GM12878 (cell line): ENCODE measurements around the gene LTB4R. TPM values are rescaled to one million over a fixed set of nuclear protein-coding genes. Genes with fewer than 3 reads are reported as not detected.

Experiments
- ATAC-seq: fragments of 200-7000 bp; cut with Tn5 transposase; 3 replicates; pipeline ENCODE4 v1.9.1; 2020; ENCODE audit warnings: mild to moderate bottlenecking, moderate library complexity
- BruUV-seq: library from RNA; stranded (reverse); fragments of 400-500 nt; replicated peaks from 2 replicates; lab custom pipeline; 2021; lab: Mats Ljungman, UMichigan
- CTCF ChIA-PET: fragments of 300-600 bp; sonication (Branson Sonifier 250); formaldehyde crosslinking; extraction: SDS; loops from one replicate; lab custom pipeline; 2021; ENCODE audit warnings: inconsistent platforms; lab: Yijun Ruan, JAX
- POLR2A ChIA-PET: fragments of 350-600 bp; formaldehyde crosslinking; extraction: SDS; loops from one replicate; lab custom pipeline; 2021; ENCODE audit warnings: inconsistent platforms; lab: Charles Lee
- RAD21 ChIA-PET: fragments of 300-600 bp; sonication (Branson Sonifier 250); formaldehyde crosslinking; loops from one replicate; lab custom pipeline; 2023; ENCODE audit warnings: antibody characterized with exemption; ENCODE audit not compliant: unreplicated experiment; lab: Charles Lee
- SMC1A ChIA-PET: fragments of 300-600 bp; sonication (Branson Sonifier 250); formaldehyde crosslinking; loops from one replicate; lab custom pipeline; 2023; ENCODE audit not compliant: unreplicated experiment, uncharacterized antibody; lab: Charles Lee
- DNase-seq: peaks from one replicate; pipeline ENCODE4 v3.0.0-alpha.2; 2011; ENCODE audit warnings: low read depth, low spot score
- FAIRE-seq: peaks from 3 replicates; lab custom pipeline; 2011; peaks lifted over from hg19 to GRCh38; lab: Jason Lieb, UNC
- H2AFZ ChIP-seq: 2 replicates; pipeline ENCODE4 v1.6.0; 2011; ENCODE audit warnings: low read depth, low read length, control low read depth; ENCODE audit not compliant: control insufficient read depth
- H3K27ac ChIP-seq: 2 replicates; pipeline ENCODE4 v1.5.1; 2011; ENCODE audit warnings: control low read depth; ENCODE audit not compliant: control insufficient read depth, insufficient read depth
- H3K27me3 ChIP-seq, 2 experiments: replicated peaks in 1 of 2; 2 replicates each; pipeline versions ENCODE4 v1.6.0 to v1.6.1; 2011; ENCODE audit warnings: low read length in 1 of 2; ENCODE audit not compliant: control insufficient read depth in 2 of 2, insufficient read depth in 2 of 2
- H3K36me3 ChIP-seq, 2 experiments: 2 replicates each; pipeline ENCODE4 v1.5.1; 2011; ENCODE audit warnings: low read length in 1 of 2; ENCODE audit not compliant: control insufficient read depth in 2 of 2, insufficient read depth in 2 of 2
- H3K4me1 ChIP-seq: 2 replicates; pipeline ENCODE4 v1.6.1; 2011; ENCODE audit warnings: mild to moderate bottlenecking, low read length, moderate library complexity, mixed read lengths; ENCODE audit not compliant: control insufficient read depth, insufficient read depth
- H3K4me2 ChIP-seq: 2 replicates; pipeline ENCODE4 v1.6.0; 2011; ENCODE audit warnings: control low read depth; ENCODE audit not compliant: control insufficient read depth, insufficient read depth
- H3K4me3 ChIP-seq: fragments of 200-600 bp; sonication (generic); 2 replicates; pipeline ENCODE4 v1.5.1; 2016
- H3K79me2 ChIP-seq: 2 replicates; pipeline ENCODE4 v1.6.0; 2011; ENCODE audit warnings: low read length; ENCODE audit not compliant: control insufficient read depth, insufficient read depth
- H3K9ac ChIP-seq: 2 replicates; pipeline ENCODE4 v1.8.0; 2011; ENCODE audit warnings: low read length, control low read depth, mixed read lengths; ENCODE audit not compliant: control insufficient read depth, insufficient read depth
- H3K9me3 ChIP-seq: replicated peaks from 3 replicates; pipeline ENCODE4 v1.5.1; 2011; ENCODE audit warnings: mild to moderate bottlenecking, low read length; ENCODE audit not compliant: control insufficient read depth, insufficient read depth
- H4K20me1 ChIP-seq: 2 replicates; pipeline ENCODE4 v1.6.0; 2011; ENCODE audit not compliant: control insufficient read depth, insufficient read depth
- BACH1 ChIP-seq: fragments of 450-650 bp; IDR thresholded peaks from 2 replicates; pipeline ENCODE4 v1.6.1; 2017; ENCODE audit warnings: mild to moderate bottlenecking, borderline replicate concordance
- BHLHE40 ChIP-seq, 2 experiments: fragments of 450-650 bp in 1 of 2; IDR thresholded peaks; 2 replicates each; pipeline ENCODE4 v1.6.1; 2011 to 2017; ENCODE audit warnings: low read depth in 2 of 2, borderline replicate concordance in 1 of 2, improper control_type of control experiment in 1 of 2, low read length in 1 of 2, mild to moderate bottlenecking in 1 of 2
- BMI1 ChIP-seq: fragments of 450-650 bp; IDR thresholded peaks from 2 replicates; pipeline ENCODE4 v1.6.1; 2016; ENCODE audit warnings: mild to moderate bottlenecking, moderate library complexity, borderline replicate concordance
- CBX5 ChIP-seq: sonication (generic); IDR thresholded peaks from 2 replicates; pipeline ENCODE4 v1.6.1; 2016; ENCODE audit warnings: low read depth, moderate library complexity, mild to moderate bottlenecking, inconsistent platforms
- CEBPZ ChIP-seq: fragments of 150-350 bp; IDR thresholded peaks from 2 replicates; pipeline ENCODE4 v1.6.1; 2016; ENCODE audit warnings: low read depth, low read length
- EZH2 ChIP-seq: IDR thresholded peaks from 2 replicates; pipeline ENCODE4 v1.6.1; 2012; ENCODE audit warnings: low read depth, mild to moderate bottlenecking, control low read depth, inconsistent platforms, low read length, borderline replicate concordance; ENCODE audit not compliant: control insufficient read depth
- GATAD2B ChIP-seq: fragments of 450-650 bp; conservative IDR thresholded peaks from 2 replicates; pipeline ENCODE4 v1.6.1; 2017; ENCODE audit warnings: low read depth, mild to moderate bottlenecking, moderate library complexity
- MTA2 ChIP-seq: fragments of 450-650 bp; IDR thresholded peaks from 2 replicates; pipeline ENCODE4 v1.6.1; 2016; ENCODE audit warnings: low read depth, mild to moderate bottlenecking, moderate library complexity
- MTA3 ChIP-seq: IDR thresholded peaks from 2 replicates; pipeline ENCODE4 v1.6.1; 2012; ENCODE audit warnings: low read length, inconsistent platforms, borderline replicate concordance
- RAD51 ChIP-seq: fragments of 450-650 bp; IDR thresholded peaks from 2 replicates; pipeline ENCODE4 v1.6.1; 2016; ENCODE audit warnings: moderate library complexity, mild to moderate bottlenecking, inconsistent platforms
- SMAD1 ChIP-seq: fragments of 450-650 bp; IDR thresholded peaks from 2 replicates; pipeline ENCODE4 v1.6.1; 2018; ENCODE audit warnings: mild to moderate bottlenecking, low read depth; ENCODE audit not compliant: partially characterized antibody
- ZNF274 ChIP-seq: IDR thresholded peaks from one replicate; pipeline ENCODE4 v1.8.0; 2011; ENCODE audit not compliant: insufficient read length, insufficient read depth
- WGBS: methylation state at CpG from one replicate; pipeline ENCODE4 v1.1.6; 2016; ENCODE audit warnings: low lambda C conversion rate; ENCODE audit not compliant: insufficient replicate concordance, insufficient coverage; ENCODE audit errors: missing lambda C conversion rate; 5-methylcytosine and 5-hydroxymethylcytosine counted together
- in situ Hi-C: fragments of 300-500 bp; cut with MboI; formaldehyde crosslinking; loops from 9 replicates; pipeline ENCODE4 v1.14.3; 2018; ENCODE audit warnings: mixed read lengths
- intact Hi-C: fragments of 100-400 bp; cut with micrococcal nuclease; formaldehyde crosslinking; loops from one replicate; pipeline ENCODE4 v1.14.2; 2022; ENCODE audit not compliant: unreplicated experiment
- polyA plus RNA-seq, 11 experiments: library from polyadenylated mRNA; depleted of rRNA in 4 of 11; unstranded in 6 of 11; stranded (reverse) in 5 of 11; fragments of >200 nt; fragmentation: Nextera tagmentation in 4 of 11; fragmentation: Illumina TruSeq in 1 of 11; extraction: Ambion mirVana in 4 of 11; extraction: Trizol in 1 of 11; gene quantifications; 1 replicate in 1 of 11; 2 replicates in 10 of 11; pipeline versions ENCODE4 v1.2.1 to v1.2.3, GENCODE V29; 2011 to 2016; ENCODE audit warnings: inconsistent platforms in 2 of 11, missing spikeins in 2 of 11, low read depth in 1 of 11
- total RNA-seq, 4 experiments: library from RNA; depleted of rRNA in 3 of 4; stranded (reverse); fragments of >200 nt in 3 of 4; fragmentation: Illumina TruSeq in 1 of 4; extraction: Trizol in 1 of 4; gene quantifications; 2 replicates each; pipeline versions ENCODE4 v1.2.1 to v1.2.3, GENCODE V29; 2013 to 2021

LTB4R gene
- total and polyA plus RNA-seq, 10 of the 15 experiments (the other 5 are each of a cell fraction or from before 2014, with no cell fraction given) = 1.2 to 14.0 (median 4.0) TPM

GRCh38 chr14:24274101-24274543 is 37.2 kb upstream of the LTB4R start (continued):
- TF ChIP-seq SMAD1 (peak; percentile 33), CEBPZ (no peak), RAD51 (no peak), BHLHE40 (IDR thresholded peaks at IDR 0.05; ENCODE audit: borderline replicate concordance in 1 of 2, low read depth in 2 of 2, low read length in 1 of 2) (peak; percentile 52 to 56; a peak in 2 of 4 replicates), ZNF274 (no peak), MTA2 (peak; percentile 92)

GRCh38 chr14:24277071-24277470 is 34.2 kb upstream of the LTB4R start:
- RAD21 ChIA-PET = no interaction called here

More at GRCh38 chr14:24277071-24277470, 34.2 kb upstream of the LTB4R start:
- no peak for TF ChIP-seq MTA3
- TF ChIP-seq CBX5 = no peak
- no peak for TF ChIP-seq EZH2
- no peak for TF ChIP-seq BMI1
- no peak for TF ChIP-seq GATAD2B
- TF ChIP-seq BACH1 = no peak
- ChIA-PET CTCF (interaction anchor here (0.6 to 17.1 kb wide), 7 partner anchors 18 to 145 kb away, joined by 3 to 269 read pairs (median 3); partner anchors contain the start of genes CIDEB, DHRS1, MDP1 and NOP9), POLR2A (interaction anchor here (0.6 to 10.9 kb wide), 3 partner anchors 10 to 1350 kb away, joined by 3 to 171 read pairs (median 4); partner anchors contain the start of gene TINF2), SMC1A (interaction anchor here (8.9 to 11.8 kb wide), 2 partner anchors 20 to 33 kb away, joined by 115 to 141 read pairs; partner anchors contain the start of genes DHRS1, NOP9 and TINF2)
- H3K4me1 ChIP-seq = peaks cover 58% of the 10 kb centered on the region
- H3K4me3 ChIP-seq = no peak overlapping the region
- H3K79me2 ChIP-seq = peaks cover 4% of the 10 kb centered on the region; the same call in 1 of the 2 replicates
- H3K36me3 ChIP-seq = no peaks in the 10 kb centered on the region
- H3K27ac ChIP-seq = no peak overlapping the region
- H3K9me3 ChIP-seq = no peaks in the 10 kb centered on the region; the same call in 2 of the 3 replicates
- DNase-seq (no peak), ATAC-seq (no peak), FAIRE-seq (no peak)
- intact Hi-C loops = no loop called here
- H3K27me3 ChIP-seq = no peaks in the 10 kb centered on the region
- WGBS = 94% methylated on average over 6 of the region's 6 CpGs
- in situ Hi-C loops = no loop called here
- H3K4me2 ChIP-seq = peak overlapping the region; percentile 18; the same call in 1 of the 2 replicates
- H2AFZ ChIP-seq = no peak overlapping the region
- no TSS peak for BruUV-seq
- no peaks in the 10 kb centered on the region for H4K20me1 ChIP-seq
- H3K9ac ChIP-seq = no peak overlapping the region
